Peyer's patch (tissue), 4 donors: ENCODE results near the gene EFNA5. TPM values are rescaled to one million over a fixed set of nuclear protein-coding genes. Genes with fewer than 3 reads are reported as not detected.

ENCODE experiments used
- DNase-seq, 3 donors: peaks; one replicate each; pipeline ENCODE4 v3.0.0-alpha.2; 2017 to 2019
- H3K27ac ChIP-seq, 4 donors: fragments of 200-600 bp; sonication (generic); one replicate each; pipeline ENCODE4 v1.5.1; 2016 to 2019
- H3K27me3 ChIP-seq, 2 donors: fragments of 200-600 bp; sonication (generic); one replicate each; pipeline ENCODE4 v1.5.1; 2019
- H3K36me3 ChIP-seq, 3 donors: fragments of 200-600 bp; sonication (generic); one replicate each; pipeline ENCODE4 v1.5.1; 2016 to 2019
- H3K4me1 ChIP-seq, 4 donors: fragments of 200-600 bp; sonication (generic); one replicate each; pipeline ENCODE4 v1.5.1; 2016 to 2019
- H3K4me3 ChIP-seq, 4 donors: fragments of 200-600 bp; sonication (generic); 1 replicate in 3 of 4; 2 replicates in 1 of 4; pipeline ENCODE4 v1.5.1; 2016 to 2019; ENCODE audit warnings: mild to moderate bottlenecking in 1 of 4
- H3K9me3 ChIP-seq, 4 donors: fragments of 200-600 bp; sonication (generic); one replicate each; pipeline ENCODE4 v1.5.1; 2016 to 2019; ENCODE audit warnings: mild to moderate bottlenecking in 1 of 4
- CTCF ChIP-seq, 6 experiments: fragments of 450-650 bp in 4 of 6; fragments of 200-600 bp in 2 of 6; sonication (generic) in 1 of 6; IDR thresholded peaks; one replicate each; pipeline ENCODE4 v1.5.1; 2017 to 2019; ENCODE audit warnings: antibody characterized with exemption in 6 of 6, mild to moderate bottlenecking in 3 of 6, moderate library complexity in 1 of 6
- POLR2A ChIP-seq, 2 donors: fragments of 450-650 bp; IDR thresholded peaks; one replicate each; pipeline ENCODE4 v1.5.1; 2017; ENCODE audit warnings: antibody characterized with exemption in 2 of 2, mild to moderate bottlenecking in 2 of 2, moderate library complexity in 2 of 2
- total RNA-seq, 4 donors: library from RNA; depleted of rRNA; stranded (reverse); fragments of >200 nt; gene quantifications; one replicate each; pipeline ENCODE4 v1.1.0, GENCODE V29; 2016

Gene EFNA5
- total RNA-seq, 4 donors from 2014 or later, result 1.1 to 27.5 (median 1.1) TPM; not detected in 1

- no peaks in the 10 kb centered on the region for H3K4me1 ChIP-seq
- no peak overlapping the region for H3K27ac ChIP-seq
- H3K36me3 ChIP-seq, result no peaks in the 10 kb centered on the region
- H3K4me3 ChIP-seq, result no peak overlapping the region
- DNase-seq, result no peak
- TF ChIP-seq POLR2A (IDR thresholded peaks at IDR 0.05), result no peak
- no peak for TF ChIP-seq CTCF (IDR thresholded peaks at IDR 0.05)
- no peaks in the 10 kb centered on the region for H3K9me3 ChIP-seq
- no peaks in the 10 kb centered on the region for H3K27me3 ChIP-seq
Observed at GRCh38 chr5:107548477-107548876, 122.3 kb downstream of the EFNA5 start.

- TF ChIP-seq CTCF (IDR thresholded peaks at IDR 0.05) (no peak), POLR2A (IDR thresholded peaks at IDR 0.05) (no peak)
- no peak overlapping the region for H3K4me3 ChIP-seq
- H3K4me1 ChIP-seq, result peaks cover 0 to 10% (median 0%) of the 10 kb centered on the region in 4 donors
- no peak for DNase-seq
- H3K9me3 ChIP-seq, result no peaks in the 10 kb centered on the region
- H3K36me3 ChIP-seq, result no peaks in the 10 kb centered on the region
- no peak overlapping the region for H3K27ac ChIP-seq
- H3K27me3 ChIP-seq, result no peaks in the 10 kb centered on the region
Observed at GRCh38 chr5:107546719-107547118, 124.0 kb downstream of the EFNA5 start.

GRCh38 chr5:107545486-107545885, 125.3 kb downstream of the EFNA5 start:
- H3K9me3 ChIP-seq, result no peaks in the 10 kb centered on the region
- DNase-seq, result no peak
- no peak overlapping the region for H3K4me3 ChIP-seq
- no peaks in the 10 kb centered on the region for H3K36me3 ChIP-seq
- H3K4me1 ChIP-seq, result peaks cover 0 to 10% (median 0%) of the 10 kb centered on the region in 4 donors
- no peak for TF ChIP-seq CTCF (IDR thresholded peaks at IDR 0.05)
- TF ChIP-seq POLR2A (IDR thresholded peaks at IDR 0.05), result no peak
- H3K27ac ChIP-seq, result no peak overlapping the region
- H3K27me3 ChIP-seq, result no peaks in the 10 kb centered on the region

- DNase-seq, result no peak
- H3K36me3 ChIP-seq, result no peaks in the 10 kb centered on the region
- no peak overlapping the region for H3K4me3 ChIP-seq
- H3K9me3 ChIP-seq, result no peaks in the 10 kb centered on the region
- H3K27ac ChIP-seq, result no peak overlapping the region
- peaks cover 0 to 10% (median 0%) of the 10 kb centered on the region in 4 donors for H3K4me1 ChIP-seq
- H3K27me3 ChIP-seq, result no peaks in the 10 kb centered on the region
- TF ChIP-seq CTCF (IDR thresholded peaks at IDR 0.05) (no peak), POLR2A (IDR thresholded peaks at IDR 0.05) (no peak)
Observed at GRCh38 chr5:107544967-107545366, 125.8 kb downstream of the EFNA5 start.

GRCh38 chr5:107544476-107544875, 126.3 kb downstream of the EFNA5 start:
- Histone ChIP-seq H3K27me3 (no peaks in the 10 kb centered on the region), H3K4me1 (peaks cover 0 to 10% (median 0%) of the 10 kb centered on the region in 4 donors), H3K27ac (no peak overlapping the region), H3K4me3 (no peak overlapping the region), H3K36me3 (no peaks in the 10 kb centered on the region), H3K9me3 (no peaks in the 10 kb centered on the region)
- DNase-seq, result no peak
- TF ChIP-seq CTCF (IDR thresholded peaks at IDR 0.05) (no peak), POLR2A (IDR thresholded peaks at IDR 0.05) (no peak)

- H3K27ac ChIP-seq, result peak overlapping the region in 1 of 4 donors; percentile 5
- no peaks in the 10 kb centered on the region for H3K27me3 ChIP-seq
- TF ChIP-seq CTCF (IDR thresholded peaks at IDR 0.05), result no peak
- no peak for TF ChIP-seq POLR2A (IDR thresholded peaks at IDR 0.05)
- no peak overlapping the region for H3K4me3 ChIP-seq
- H3K36me3 ChIP-seq, result no peaks in the 10 kb centered on the region
- H3K9me3 ChIP-seq, result no peaks in the 10 kb centered on the region
- DNase-seq, result no peak
- peaks cover 0 to 10% (median 0%) of the 10 kb centered on the region in 4 donors for H3K4me1 ChIP-seq
Observed at GRCh38 chr5:107543868-107544267, 126.9 kb downstream of the EFNA5 start.
